Fibroblast of mammary gland (primary cell): Measurements from ENCODE around the gene CASKIN1.

Experiments
- DNase-seq: peaks from one replicate; pipeline ENCODE4 v3.0.0-alpha.2; 2010; ENCODE audit warnings: low read depth
- H3K4me3 ChIP-seq: 2 replicates; pipeline ENCODE4 v1.5.1; 2011; ENCODE audit warnings: low read depth, mild to moderate bottlenecking, low read length, moderate library complexity; ENCODE audit not compliant: control insufficient read depth
- TF ChIP-seq, protein P1 (sequence below): conservative IDR thresholded peaks from 2 replicates; pipeline ENCODE4 v1.5.1; 2011; ENCODE audit warnings: low read depth, low read length, inconsistent platforms; ENCODE audit not compliant: control insufficient read depth, insufficient read depth

The CASKIN1 gene

DNA sequence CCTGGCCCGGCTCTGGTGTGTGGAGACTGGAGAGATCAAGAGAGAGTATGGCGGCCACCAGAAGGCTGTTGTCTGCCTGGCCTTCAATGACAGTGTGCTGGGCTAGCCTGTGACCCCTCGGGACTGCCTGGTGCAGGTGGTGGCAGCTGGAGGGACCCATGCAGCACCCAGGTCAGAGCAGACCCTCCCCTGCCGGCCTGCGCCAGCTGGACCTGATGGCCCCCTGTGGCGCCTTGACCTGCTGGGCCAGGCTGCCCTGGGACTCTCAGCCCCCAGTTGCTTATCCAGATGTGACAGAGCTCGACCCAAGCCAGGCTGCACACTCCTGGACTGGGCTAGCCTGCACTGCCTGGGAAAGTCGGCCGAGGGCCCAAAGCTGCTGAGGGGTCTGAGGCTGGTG, 12.4 kb upstream of the CASKIN1 start:
- TF ChIP-seq, protein P1, sequence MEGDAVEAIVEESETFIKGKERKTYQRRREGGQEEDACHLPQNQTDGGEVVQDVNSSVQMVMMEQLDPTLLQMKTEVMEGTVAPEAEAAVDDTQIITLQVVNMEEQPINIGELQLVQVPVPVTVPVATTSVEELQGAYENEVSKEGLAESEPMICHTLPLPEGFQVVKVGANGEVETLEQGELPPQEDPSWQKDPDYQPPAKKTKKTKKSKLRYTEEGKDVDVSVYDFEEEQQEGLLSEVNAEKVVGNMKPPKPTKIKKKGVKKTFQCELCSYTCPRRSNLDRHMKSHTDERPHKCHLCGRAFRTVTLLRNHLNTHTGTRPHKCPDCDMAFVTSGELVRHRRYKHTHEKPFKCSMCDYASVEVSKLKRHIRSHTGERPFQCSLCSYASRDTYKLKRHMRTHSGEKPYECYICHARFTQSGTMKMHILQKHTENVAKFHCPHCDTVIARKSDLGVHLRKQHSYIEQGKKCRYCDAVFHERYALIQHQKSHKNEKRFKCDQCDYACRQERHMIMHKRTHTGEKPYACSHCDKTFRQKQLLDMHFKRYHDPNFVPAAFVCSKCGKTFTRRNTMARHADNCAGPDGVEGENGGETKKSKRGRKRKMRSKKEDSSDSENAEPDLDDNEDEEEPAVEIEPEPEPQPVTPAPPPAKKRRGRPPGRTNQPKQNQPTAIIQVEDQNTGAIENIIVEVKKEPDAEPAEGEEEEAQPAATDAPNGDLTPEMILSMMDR: no peak
- no peak for DNase-seq
- no peak overlapping the region for H3K4me3 ChIP-seq

DNA sequence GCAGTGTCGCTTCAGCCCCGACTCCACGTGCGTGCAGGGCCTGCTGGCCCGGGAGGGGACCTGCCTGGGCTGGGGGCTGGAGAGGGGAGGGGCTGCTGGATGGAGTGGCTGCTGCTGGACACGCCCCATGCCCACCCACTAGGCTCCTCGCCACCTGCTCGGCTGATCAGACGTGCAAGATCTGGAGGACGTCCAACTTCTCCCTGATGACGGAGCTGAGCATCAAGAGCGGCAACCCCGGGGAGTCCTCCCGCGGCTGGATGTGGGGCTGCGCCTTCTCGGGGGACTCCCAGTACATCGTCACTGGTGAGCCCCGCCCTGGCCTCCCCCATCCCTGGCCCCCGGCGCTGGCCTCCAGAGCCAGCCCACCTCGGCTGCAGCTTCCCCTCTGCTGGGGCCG, 11.9 kb upstream of the CASKIN1 start:
- no peak overlapping the region for H3K4me3 ChIP-seq
- TF ChIP-seq, protein P1: no peak
- no peak for DNase-seq

DNA sequence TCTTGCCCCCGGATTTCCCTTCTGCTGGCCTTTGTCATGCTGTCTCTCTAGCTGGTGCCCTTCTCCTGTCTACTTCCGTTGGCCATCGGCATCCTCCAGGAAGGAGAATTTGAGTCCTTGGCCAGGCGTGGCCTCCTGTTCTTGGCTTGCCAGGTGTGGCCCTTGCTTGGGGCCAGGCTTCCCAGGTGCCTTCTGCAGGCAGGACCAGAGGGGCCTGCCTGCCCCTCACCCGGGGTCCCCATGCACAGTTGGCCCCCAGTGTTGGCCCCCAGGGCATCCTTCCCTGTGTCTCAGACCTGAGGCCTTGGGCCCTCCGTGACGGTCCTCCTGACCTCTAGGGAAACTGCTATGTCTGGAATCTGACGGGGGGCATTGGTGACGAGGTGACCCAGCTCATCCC, 11.5 kb upstream of the CASKIN1 start:
- H3K4me3 ChIP-seq: no peak overlapping the region
- TF ChIP-seq, protein P1: no peak
- DNase-seq: no peak

DNA sequence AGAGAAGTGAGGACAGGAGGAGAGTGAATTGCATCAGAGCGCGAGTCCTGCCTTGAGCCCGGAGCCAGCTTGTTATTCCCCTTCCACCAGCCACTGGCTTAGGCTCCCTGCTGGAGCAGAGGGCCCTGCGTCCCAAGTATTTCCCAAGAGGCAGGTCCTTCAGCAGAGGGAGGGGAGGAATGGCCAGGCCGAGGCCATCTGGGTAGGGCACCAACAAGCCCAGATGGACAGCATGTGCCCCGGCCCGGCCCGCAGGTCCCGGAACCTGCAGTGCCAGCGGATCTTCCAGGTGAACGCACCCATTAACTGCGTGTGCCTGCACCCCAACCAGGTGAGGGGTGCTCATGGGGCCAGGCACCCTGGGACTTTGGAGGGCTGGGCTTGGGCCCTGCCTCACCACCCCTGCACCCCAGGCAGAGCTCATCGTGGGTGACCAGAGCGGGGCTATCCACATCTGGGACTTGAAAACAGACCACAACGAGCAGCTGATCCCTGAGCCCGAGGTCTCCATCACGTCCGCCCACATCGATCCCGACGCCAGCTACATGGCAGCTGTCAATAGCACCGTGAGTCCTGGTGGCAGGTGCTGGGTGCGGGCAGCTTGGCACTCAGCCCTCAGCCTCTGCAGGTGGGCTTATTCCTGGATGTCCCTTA, 10.5 kb upstream of the CASKIN1 start:
- no peak overlapping the region for H3K4me3 ChIP-seq
- DNase-seq: no peak
- TF ChIP-seq, protein P1: no peak

DNA sequence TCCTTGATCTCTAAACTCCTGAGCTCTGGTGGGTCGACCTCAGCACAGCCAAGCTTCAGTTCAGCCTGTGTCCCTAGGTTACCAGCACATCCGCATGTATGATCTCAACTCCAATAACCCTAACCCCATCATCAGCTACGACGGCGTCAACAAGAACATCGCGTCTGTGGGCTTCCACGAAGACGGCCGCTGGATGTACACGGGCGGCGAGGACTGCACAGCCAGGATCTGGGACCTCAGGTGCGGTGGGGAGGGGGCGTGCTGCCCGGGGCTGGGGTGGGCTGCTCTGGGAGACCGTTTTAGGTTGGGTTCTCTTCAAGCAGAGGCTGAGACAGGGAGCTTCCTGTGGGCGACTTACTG, 10.0 kb upstream of the CASKIN1 start:
- TF ChIP-seq, protein P1: no peak
- H3K4me3 ChIP-seq: peak overlapping the region; percentile 84
- no peak for DNase-seq

DNA sequence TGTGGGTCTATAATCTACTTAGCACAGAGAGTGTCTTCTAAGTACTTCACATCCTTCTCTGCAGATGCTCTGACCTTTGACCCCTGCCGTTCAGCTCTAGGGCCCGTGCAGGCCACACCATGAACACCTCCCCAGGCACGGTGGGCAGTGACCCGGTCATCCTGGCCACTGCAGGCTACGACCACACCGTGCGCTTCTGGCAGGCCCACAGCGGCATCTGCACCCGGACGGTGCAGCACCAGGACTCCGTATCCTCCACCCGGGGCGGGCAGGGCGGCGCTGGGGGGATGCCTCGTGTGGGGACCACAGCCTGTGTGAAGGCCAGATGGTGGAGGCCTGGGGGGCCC, 9.5 kb upstream of the CASKIN1 start:
- peak overlapping the region; percentile 84 for H3K4me3 ChIP-seq
- no peak for DNase-seq
- TF ChIP-seq, protein P1: no peak
